COLO829 (cell line): ENCODE measurements around the gene DDX51.
"Not testable (repeated sequence)": the region's sequence is repeated elsewhere in the genome, so short reads cannot be mapped to it uniquely, and the experiment has no call there.

Experiments
- DNase-seq: peaks from one replicate; pipeline ENCODE4 v3.0.0; 2012; ENCODE audit warnings: low spot score

The DDX51 gene

GRCh38 chr12:132140501-132140900 lies 3.6 kb downstream of the DDX51 start:
- DNase-seq: no peak

- DNase-seq: no peak
Measured at GRCh38 chr12:132139912-132140311, 4.2 kb downstream of the DDX51 start.

DNA sequence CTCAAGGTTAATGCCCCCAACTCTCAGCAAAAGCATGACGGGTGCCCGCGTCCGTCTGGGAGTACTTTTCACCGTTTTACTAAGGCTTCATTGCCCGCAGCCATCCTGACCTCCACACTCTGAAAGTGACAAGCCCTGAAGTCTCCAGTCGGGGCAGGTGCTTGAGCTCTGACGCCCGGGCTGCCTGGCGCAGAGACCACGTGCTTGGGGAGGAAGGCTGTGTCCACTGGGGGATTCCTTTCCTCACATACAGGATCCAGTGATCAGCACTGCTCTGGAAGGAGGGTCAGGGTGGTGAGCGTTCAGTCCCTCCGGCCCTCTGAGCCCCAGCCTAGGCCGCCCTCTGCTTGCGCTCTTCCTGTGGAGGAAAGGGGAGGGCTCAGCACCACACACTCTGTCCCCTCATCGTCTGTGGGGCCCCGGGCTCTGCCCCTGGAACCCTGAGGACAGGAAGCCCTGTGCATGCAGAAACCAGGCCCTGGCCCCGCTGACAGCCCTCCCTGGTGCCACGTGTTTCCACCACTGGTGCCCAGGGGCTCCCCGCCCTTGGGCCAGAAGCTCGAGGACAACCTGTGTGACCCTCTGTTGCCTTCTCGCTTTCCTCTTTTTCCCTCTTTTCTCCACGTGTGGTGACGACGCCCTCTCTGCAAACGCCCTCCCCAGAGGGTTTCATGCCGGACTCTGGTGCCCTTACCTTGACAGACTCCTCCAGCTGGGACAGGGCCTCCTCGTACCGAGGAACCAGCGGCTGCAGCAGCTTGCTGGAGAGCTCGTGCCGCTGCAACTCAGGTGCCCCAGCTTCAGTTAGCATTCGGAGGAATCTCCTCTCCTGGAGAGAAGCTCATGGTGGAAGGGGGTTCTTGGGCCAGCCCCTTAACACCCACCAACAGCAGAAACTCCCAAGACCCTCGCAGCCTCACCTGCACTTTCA lies 4.9 kb downstream of the DDX51 start:
- no peak for DNase-seq

GRCh38 chr12:132137483-132138125 lies 6.5 kb downstream of the DDX51 start:
- no peak for DNase-seq

DNA sequence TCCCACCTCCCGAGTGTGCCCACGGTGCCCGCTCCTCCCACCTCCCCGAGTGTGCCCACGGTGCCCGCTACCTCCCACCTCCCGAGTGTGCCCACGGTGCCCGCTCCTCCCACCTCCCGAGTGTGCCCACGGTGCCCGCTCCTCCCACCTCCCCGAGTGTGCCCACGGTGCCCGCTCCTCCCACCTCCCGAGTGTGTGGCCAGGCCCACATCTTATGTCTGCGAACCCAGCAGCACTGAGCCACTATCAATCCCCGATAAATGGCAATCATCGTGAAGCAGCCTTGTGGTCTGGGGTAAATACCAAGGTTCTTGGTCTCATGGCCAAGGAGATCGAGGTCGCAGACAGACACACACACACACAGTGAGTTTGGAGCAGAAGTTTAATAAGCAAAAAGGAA lies 7.9 kb downstream of the DDX51 start:
- DNase-seq: not testable (repeated sequence)

DNA sequence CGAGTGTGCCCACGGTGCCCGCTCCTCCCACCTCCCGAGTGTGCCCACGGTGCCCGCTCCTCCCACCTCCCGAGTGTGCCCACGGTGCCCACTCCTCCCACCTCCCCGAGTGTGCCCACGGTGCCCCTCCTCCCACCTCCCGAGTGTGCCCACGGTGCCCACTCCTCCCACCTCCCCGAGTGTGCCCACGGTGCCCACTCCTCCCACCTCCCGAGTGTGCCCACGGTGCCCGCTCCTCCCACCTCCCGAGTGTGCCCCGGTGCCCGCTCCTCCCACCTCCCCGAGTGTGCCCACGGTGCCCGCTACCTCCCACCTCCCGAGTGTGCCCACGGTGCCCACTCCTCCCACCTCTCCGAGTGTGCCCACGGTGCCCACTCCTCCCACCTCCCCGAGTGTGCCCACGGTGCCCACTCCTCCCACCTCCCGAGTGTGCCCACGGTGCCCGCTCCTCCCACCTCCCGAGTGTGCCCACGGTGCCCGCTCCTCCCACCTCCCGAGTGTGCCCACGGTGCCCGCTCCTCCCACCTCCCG lies 9.4 kb downstream of the DDX51 start:
- DNase-seq: not testable (repeated sequence)

GRCh38 chr12:132133952-132134652 lies 10.0 kb downstream of the DDX51 start:
- no peak for DNase-seq

DNA sequence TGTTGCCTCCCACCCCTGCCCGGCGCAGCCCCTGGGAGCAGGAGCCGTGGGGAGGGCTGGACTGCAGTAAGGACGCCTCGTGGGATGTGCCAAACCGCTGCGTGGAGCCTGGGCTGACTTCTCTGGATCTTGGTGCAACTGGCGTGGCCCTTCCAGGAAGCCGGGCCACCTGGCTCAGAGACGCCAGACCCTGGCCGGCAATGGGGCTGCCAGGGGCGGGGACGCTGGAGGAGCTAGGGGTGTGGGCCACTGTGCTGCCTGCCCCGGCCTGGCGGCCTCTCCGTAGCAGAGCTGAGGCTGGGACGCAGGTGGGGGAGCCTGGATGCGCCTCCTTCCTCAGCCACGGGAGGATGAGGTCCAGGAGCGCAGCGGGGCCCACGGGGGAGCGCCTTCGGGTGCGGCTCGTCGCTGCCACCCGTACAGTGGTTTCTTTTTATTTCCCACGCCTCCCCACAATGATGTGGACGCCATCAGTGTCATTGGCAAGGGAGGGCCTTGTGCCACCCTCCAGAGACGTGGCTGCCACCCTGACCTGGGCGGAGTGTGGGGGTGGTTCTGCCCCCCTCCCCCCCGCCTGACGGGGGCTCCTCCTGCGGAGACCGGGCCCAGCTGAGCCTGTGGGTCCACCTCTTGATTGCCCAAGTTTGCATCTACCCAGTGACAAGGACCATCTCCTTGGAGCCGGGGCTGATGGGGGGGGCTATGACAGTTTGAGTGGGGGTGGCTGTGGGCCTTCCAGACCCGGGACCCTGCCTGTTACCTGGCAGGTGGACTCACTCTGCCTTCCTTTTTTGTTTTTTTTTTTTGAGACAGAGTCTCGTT lies 11.3 kb downstream of the DDX51 start:
- no peak for DNase-seq

GRCh38 chr12:132131952-132132351 lies 12.2 kb downstream of the DDX51 start:
- no peak for DNase-seq

- no peak for DNase-seq
Measured at GRCh38 chr12:132131229-132131628, 12.9 kb downstream of the DDX51 start.

DNA sequence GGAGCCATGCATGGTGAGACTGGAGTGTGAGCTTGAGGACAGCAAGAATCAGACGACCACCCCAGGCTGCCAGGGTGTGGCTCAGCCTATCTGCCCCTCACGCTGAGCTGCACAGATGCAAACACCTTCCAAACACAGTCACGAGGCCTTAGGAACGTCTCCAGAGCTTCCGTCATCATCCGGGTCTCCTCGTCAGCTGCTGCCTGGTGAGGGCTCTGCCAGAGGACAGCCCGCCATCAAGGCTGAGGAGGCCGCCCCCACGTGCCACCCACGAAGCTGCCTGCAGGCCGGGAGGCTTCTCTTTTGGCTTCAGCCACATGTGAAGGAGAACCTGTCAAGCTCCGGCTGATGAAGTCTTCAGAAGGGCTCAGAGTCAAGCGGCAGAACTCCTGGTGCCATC lies 13.4 kb downstream of the DDX51 start:
- DNase-seq: no peak

- DNase-seq: no peak
Measured at GRCh38 chr12:132129007-132129406, 15.1 kb downstream of the DDX51 start.

DNA sequence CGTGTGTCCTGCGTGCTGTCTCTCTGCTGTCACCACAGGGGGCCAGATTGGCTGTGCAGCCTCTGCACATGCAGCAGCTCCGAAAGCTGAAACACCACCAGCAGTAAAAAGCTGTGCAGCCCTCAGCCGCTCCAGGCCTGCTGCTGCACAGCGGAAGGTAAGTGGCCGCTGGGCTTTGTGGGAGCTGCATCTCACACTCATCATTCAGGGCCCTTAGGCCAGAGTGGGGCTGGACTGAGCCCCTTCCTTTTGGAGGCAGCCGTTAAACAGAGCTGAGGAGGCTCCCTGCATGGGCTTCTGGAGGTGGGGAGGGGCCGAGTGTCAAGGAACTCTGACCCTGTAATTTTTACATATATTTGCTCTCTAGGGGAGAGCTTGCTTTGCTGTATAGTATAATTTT lies 17.1 kb downstream of the DDX51 start:
- DNase-seq: no peak

DNA sequence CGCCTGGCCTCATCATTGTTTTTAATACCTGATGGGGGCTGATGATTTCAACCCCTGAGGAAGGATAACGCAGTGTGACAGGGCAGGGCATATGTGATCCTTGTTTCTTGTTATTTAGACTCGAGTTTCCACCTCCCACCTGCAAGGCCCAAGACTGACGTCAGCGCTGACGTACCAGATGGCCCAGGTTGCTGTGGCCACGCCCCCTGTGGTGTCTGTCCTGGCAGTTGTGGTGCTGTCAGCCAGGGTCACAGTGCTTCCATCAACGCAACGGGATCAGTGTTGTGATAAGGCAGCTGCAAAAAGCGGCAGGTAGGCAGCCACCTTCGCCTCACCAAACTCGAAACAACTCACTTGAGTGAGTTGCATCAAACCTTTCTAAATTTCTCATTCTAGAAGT lies 18.4 kb downstream of the DDX51 start:
- no peak for DNase-seq

DNA sequence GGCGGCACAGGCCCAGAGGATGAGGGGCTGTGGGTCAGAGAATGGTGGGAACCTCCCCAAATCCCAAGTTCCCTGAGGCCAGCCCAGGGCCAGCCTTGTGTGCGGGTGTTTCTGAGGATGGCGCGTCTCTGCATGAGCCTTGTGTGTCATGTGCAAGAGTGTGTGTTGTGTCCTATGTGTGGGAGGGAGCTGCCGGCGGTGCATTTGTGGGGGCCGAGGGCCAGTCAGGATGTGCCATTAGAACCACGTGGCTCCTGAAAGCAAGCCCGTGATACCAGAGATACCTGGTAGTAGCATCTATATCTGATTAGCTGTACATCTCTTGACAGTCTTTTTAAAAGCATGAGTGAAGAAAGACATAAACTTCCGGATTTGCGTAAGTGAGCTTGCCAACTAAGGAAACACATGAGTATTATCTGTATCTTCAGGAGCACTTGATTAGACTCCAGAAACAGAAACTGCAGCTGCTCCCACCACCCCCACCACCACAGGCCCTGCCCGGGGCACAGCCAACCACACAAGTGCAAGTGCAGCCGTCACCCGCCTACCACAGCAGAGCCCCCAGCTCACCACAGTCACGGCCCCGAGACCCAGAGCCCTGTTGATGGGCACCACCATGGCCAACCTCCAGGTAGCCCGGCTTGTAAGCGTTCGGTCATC lies 19.2 kb downstream of the DDX51 start:
- no peak for DNase-seq

GRCh38 chr12:132123970-132124765 lies 20.0 kb downstream of the DDX51 start:
- DNase-seq: no peak

GRCh38 chr12:132121283-132121682 lies 22.8 kb downstream of the DDX51 start:
- DNase-seq: no peak

- DNase-seq: no peak
Measured at GRCh38 chr12:132118876-132119275, 25.2 kb downstream of the DDX51 start.

DNA sequence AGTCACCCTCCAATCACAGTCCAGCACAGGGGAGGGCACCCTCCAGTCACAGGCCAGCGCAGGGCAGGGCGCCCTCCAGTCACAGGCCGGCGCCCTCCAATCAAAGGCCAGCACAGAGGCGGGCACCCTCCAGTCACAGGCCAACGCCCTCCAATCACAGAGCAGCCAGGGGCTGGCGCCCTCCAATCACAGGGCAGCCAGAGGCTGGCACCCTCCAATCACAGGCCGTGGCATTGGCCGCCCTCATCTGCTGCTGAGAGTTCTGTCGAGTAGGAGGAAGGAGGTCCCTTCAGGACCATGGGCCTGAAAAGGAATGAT lies 26.6 kb downstream of the DDX51 start:
- no peak for DNase-seq
